Aorta (tissue), 5 donors: Measurements from ENCODE around the gene ARHGAP4. TPM values are rescaled to one million over a fixed set of nuclear protein-coding genes. Genes with fewer than 3 reads are reported as not detected.

Source experiments
- ATAC-seq: fragments of 200-7000 bp; cut with Tn5 transposase; one replicate; pipeline ENCODE4 v1.9.1; 2022; ENCODE audit warnings: moderate library complexity; ENCODE audit not compliant: low FRiP score
- DNase-seq, 2 donors: peaks; one replicate each; pipeline ENCODE4 v3.0.0-alpha.2; 2020
- H3K27ac ChIP-seq, 2 donors: one replicate each; pipeline ENCODE4 v1.5.1; 2013; ENCODE audit warnings: low read length in 2 of 2, mild to moderate bottlenecking in 2 of 2, moderate library complexity in 2 of 2, control low read depth in 1 of 2, inconsistent platforms in 1 of 2, low read depth in 1 of 2
- H3K27me3 ChIP-seq, 2 donors: one replicate each; pipeline ENCODE4 v1.6.1; 2013; ENCODE audit warnings: control low read depth in 1 of 2, low read length in 1 of 2, mild to moderate bottlenecking in 1 of 2, moderate library complexity in 1 of 2; ENCODE audit not compliant: insufficient read depth in 2 of 2, control insufficient read depth in 1 of 2
- H3K36me3 ChIP-seq, 2 donors: one replicate each; pipeline ENCODE4 v1.6.1; 2013; ENCODE audit warnings: control low read depth in 1 of 2, low read length in 1 of 2, mild to moderate bottlenecking in 1 of 2; ENCODE audit not compliant: insufficient read depth in 2 of 2, control insufficient read depth in 1 of 2
- H3K4me1 ChIP-seq, 2 donors: one replicate each; pipeline ENCODE4 v1.6.1; 2013; ENCODE audit warnings: low read length in 2 of 2, control low read depth in 1 of 2, mild to moderate bottlenecking in 1 of 2, moderate library complexity in 1 of 2; ENCODE audit not compliant: insufficient read depth in 2 of 2, control insufficient read depth in 1 of 2
- H3K4me3 ChIP-seq, 2 donors: one replicate each; pipeline ENCODE4 v1.5.1; 2013; ENCODE audit warnings: low read length in 2 of 2, control low read depth in 1 of 2, mild to moderate bottlenecking in 1 of 2
- H3K9me3 ChIP-seq: one replicate; pipeline ENCODE4 v1.6.1; 2013; ENCODE audit warnings: mild to moderate bottlenecking, low read length; ENCODE audit not compliant: control insufficient read depth
- WGBS, 2 donors: extraction: QIAGEN DNeasy Blood & Tissue Kit; methylation state at CpG; one replicate each; pipeline ENCODE4 v1.1.7; 2013; 5-methylcytosine and 5-hydroxymethylcytosine counted together
- intact Hi-C, 2 donors: fragments of 100-400 bp; cut with DNase I; formaldehyde crosslinking; loops; one replicate each; pipeline versions ENCODE4 v1.14.2 to v1.15.0; 2022
- long read RNA-seq, 2 donors: library from polyadenylated mRNA; unstranded; transcript quantifications; one replicate each; pipeline ENCODE4 v2.0.0, GENCODE V29; 2020 to 2021
- polyA plus RNA-seq, 2 donors: library from polyadenylated mRNA; stranded (reverse); fragments of 200-250 nt; gene quantifications; one replicate each; pipeline ENCODE4 v1.2.3, GENCODE V29; 2013
- total RNA-seq, 2 donors: library from RNA; stranded (reverse); fragmentation: NEBNext Ultra II Directional; extraction: Animal tissue kit (Norgen Biotek cat#: 25700); gene quantifications; one replicate each; pipeline ENCODE4 v1.2.1, GENCODE V29; 2021
- donor health status: healthy with polysubstance abuse.
- donor health status: Bipolar disorder and iron deficiency.
- donor health status: DM: no; HTN: no; CAD: no.
- donor health status: DM: no; HTN: no; CAD: no.
- donor health status: DM: yes; HTN: yes; CAD: no.

ARHGAP4 gene
- total RNA-seq: 10 to 100 TPM; 36.0 to 81.3 TPM
- 10 to 100 TPM; 13.5 to 31.9 TPM for polyA plus RNA-seq
- long read RNA-seq, donor 1, transcript ARHGAP4-201 (22 exons, 3,235 nt): major isoform, 49 of 113 reads
- long read RNA-seq, donor 1, partial matches to known transcripts: 43 of 113 reads
- long read RNA-seq, donor 1, other reads (novel, unspliced or antisense): 21 of 113 reads
- long read RNA-seq, donor 2, transcript ARHGAP4-201 (22 exons, 3,235 nt): major isoform, 7 of 36 reads
- long read RNA-seq, donor 2, partial matches to known transcripts: 17 of 36 reads
- long read RNA-seq, donor 2, other reads (novel, unspliced or antisense): 12 of 36 reads

DNA sequence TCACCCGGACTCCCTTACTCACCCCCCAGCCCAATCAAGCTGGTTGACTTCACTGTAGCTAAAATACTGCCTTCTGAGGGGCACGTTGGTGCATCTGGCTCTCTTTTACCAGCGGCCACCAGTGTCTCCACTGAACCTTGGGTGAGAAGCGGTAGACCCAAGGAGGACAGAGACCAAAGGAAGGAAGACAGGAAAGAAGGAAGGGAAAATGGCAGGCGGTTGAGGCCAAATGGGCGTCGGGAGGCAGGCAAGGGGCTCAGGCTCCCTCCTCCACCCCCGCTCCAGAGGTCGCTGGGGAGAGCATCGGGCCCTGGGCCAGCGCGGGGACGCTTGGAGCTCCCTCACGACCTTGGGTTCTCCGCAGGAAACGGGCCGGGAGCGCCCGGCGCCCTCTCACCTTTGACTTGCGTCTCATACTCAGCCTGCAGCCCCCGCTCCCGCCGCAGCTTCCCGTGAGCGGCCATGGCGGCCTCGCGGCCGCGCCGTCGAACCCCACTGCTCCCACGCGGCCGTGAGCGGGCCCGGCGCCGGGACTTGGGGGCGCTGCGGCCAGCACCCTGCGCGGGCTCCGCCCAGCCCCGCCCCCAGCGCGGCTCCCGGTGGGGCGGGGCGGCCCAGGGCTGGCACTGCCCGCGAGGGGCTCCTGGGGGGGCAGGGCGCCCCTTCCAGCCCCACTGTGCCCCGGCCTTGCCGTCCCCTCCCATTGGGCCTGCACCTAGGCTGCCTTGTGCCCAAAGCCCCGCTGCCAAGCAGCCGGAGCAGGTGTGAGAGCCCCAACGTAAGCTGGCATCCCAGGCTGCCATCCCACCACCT, at the start of gene ARHGAP4:
ARHGAP4 (minus strand) TSS at position 526 of the 813 bp plus-strand sequence; CDS start at position 464, 62 bp downstream.
- H3K36me3 ChIP-seq: no peaks in the 10 kb centered on the region
- 22 to 38% methylated on average over 36 to 59 of the region's 59 CpGs for WGBS, 2 donors
- no peak for ATAC-seq
- intact Hi-C loops: no loop called here
- H3K4me3 ChIP-seq: no peak within 1 kb of the TSS
- H3K27me3 ChIP-seq: no peaks in the 10 kb centered on the region
- no peak for DNase-seq
- H3K9me3 ChIP-seq: no peaks in the 10 kb centered on the region
- no peaks in the 10 kb centered on the region for H3K4me1 ChIP-seq
- H3K27ac ChIP-seq: peak within 1 kb of the TSS in 1 of 2 donors; percentile 2

DNA sequence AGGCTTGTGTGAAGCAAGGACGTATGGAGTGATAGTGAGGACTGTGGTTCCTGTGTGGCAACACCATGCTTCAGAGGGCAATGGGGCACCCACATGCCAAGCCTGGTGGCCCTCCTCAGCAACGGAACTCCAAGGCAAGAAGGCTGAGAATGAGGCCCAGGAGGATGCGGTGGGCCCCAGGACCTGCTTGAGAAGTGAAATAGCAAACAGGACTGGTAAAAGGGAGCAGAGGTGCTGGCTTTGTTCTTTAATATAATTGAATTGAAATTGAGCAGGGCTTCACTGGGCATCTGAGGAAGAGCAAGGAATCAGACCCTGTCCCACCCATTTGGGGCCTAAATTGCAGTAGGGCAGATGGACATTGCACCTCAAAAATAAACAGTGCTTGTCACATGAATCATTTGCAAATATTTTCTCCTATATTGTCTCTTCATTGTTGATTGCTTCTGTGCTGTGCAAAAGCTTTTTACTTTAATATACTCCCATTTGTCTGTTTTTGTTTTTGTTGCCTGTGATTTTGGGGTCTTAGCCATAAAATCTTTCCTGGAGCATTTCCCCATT, 48.7 kb upstream of the ARHGAP4 start:
- intact Hi-C loops: no loop called here
- Histone ChIP-seq H3K9me3 (no peaks in the 10 kb centered on the region), H3K27me3 (no peaks in the 10 kb centered on the region), H3K4me1 (peaks cover 0 to 4% of the 10 kb centered on the region in 2 donors), H3K4me3 (no peak overlapping the region), H3K27ac (peak overlapping the region in 1 of 2 donors; percentile 3), H3K36me3 (no peaks in the 10 kb centered on the region)
- WGBS, 2 donors: 83 to 87% methylated on average over 3 of the region's 3 CpGs
- ATAC-seq (no peak), DNase-seq (no peak)

DNA sequence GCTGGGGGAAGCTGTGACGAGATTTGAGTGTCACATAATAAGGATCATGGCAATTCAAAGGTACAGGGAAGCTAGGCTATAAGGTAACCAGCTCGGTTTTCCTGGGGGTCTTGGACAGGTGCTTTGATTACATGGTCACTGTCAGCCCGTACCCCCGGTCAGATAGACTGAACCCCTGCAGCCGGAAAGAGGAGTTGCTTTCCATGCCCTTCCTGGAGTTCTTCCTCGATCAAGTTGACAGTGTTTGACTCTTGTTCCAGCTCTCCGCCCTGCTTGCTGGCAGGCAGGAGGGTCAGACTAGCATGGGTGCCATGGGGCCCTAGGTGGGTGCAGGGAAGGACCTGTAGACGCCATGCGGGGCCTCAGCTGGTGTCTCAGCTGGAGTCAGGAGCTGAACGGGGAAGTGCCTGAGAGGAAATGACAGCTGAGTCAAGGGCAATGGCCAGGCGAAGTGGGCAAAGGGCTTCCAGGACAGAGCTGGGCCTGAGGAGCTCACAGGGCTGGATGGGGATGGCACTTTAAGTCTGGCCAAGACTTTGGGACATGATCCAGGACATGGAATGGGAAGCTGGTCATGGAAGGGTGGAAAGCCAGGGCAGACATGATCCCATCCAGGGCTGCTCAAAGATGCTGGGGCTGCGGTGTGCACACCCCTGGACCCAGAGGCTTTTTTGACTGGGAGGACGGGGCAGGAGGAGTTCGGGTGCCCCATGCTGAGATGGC, 48.1 kb upstream of the ARHGAP4 start:
- H3K36me3 ChIP-seq: no peaks in the 10 kb centered on the region
- ATAC-seq (no peak), DNase-seq (peak in 1 of 2 donors; percentile 59)
- peak overlapping the region in 1 of 2 donors; percentile 3 for H3K27ac ChIP-seq
- peaks cover 0 to 4% of the 10 kb centered on the region in 2 donors for H3K4me1 ChIP-seq
- intact Hi-C loops: no loop called here
- H3K4me3 ChIP-seq: no peak overlapping the region
- H3K27me3 ChIP-seq: no peaks in the 10 kb centered on the region
- WGBS, 2 donors: 82 to 85% methylated on average over 14 of the region's 14 CpGs
- H3K9me3 ChIP-seq: no peaks in the 10 kb centered on the region

DNA sequence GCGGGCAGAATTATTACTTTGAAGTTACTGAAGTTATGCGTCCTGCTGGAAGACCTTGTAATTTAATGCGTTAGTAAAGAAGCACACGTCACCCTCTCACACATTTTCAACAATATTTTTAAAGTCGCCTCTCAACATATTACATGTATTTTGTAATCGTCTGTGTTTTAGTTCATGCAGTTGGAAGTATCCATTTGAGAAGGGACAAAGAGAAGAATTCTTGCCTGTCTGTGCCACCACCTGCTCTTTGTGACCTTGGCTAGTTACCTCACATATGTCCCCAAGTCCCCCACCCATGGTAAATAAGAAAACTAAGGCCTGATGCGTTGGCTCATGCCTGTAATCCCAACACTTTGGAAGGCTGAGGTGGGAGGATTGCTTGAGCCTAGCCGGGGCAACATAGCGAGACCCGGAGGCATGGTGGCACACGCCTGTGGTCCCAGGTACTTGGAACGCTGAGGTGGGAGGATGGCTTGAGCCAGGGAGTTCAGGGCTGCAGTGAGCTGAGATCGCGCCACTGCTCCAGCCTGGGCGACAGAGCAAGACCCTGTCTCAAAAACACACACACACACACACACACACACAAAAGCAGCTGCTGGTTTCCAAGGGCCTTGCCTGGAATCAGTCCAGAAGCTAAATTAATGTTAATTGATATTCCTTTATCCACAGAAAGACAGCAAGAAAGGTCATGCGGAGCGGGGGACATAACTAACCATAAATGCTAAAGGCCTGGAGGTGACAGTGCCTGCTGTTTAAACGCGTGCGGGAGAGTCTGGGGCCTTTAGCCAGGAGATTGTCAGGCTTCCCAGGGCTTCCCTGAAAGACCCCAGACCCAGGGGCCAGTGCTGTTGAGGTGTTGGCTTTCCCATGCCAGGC, 47.3 kb upstream of the ARHGAP4 start:
- Histone ChIP-seq H3K27ac (peak overlapping the region in 1 of 2 donors; percentile 78), H3K36me3 (no peaks in the 10 kb centered on the region), H3K27me3 (no peaks in the 10 kb centered on the region), H3K9me3 (no peaks in the 10 kb centered on the region), H3K4me3 (peak overlapping the region; percentile 48 to 65), H3K4me1 (peaks cover 0 to 4% of the 10 kb centered on the region in 2 donors)
- DNase-seq (peak in 1 of 2 donors; percentile 49), ATAC-seq (no peak)
- intact Hi-C loops: loop anchor here in 1 of 2 donors (2.0 kb wide), 1 partner anchor 45 kb away; no protein-coding TSS in a partner anchor
- 40 to 57% methylated on average over 20 of the region's 20 CpGs for WGBS, 2 donors

DNA sequence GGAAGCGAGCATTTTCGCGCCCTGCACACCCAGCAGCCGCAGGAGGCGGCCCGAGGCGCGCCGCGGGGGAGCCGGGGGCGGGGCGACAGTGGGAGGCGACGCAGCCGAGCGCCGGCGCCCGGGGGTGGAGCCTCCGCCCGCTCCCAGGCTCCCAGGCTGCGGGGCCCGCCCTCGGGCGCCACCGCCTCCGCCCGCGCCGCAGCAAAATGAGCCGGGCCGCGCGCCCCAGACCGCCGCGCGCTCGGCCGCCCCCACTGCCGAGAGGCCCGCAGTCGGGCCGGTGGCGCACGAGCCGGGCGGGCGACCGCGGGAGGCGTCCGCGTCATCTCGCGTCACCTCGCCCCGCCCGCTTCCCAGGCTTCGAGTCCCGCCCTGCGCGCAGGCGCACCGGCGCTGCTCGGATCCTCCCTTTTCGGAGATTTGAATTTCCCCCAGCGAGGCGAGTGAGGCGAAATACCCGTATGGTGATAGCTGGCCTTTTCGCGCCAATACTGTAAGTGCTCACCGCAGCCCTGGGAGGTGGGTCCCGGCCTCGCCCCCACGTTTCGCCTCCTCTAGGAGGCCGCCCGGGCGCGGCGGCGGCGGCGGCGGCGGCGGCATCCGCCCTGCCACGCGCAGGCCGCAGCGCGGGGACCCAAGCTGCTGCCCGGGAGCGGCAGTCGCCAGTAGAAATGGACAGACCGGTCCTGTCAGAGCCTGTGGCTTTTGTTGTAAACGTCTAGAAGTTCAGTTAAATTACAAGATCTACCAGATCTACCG, 46.5 kb upstream of the ARHGAP4 start, which contains the start of gene TMEM187:
TMEM187 (plus strand) TSS at position 387 of the 759 bp plus-strand sequence. CDS start 9,309 bp downstream, outside the sequence.
- peak; percentile 94 to 95 for DNase-seq
- Histone ChIP-seq H3K4me3 (peak within 1 kb of the TSS; percentile 49 to 77), H3K4me1 (peaks cover 0 to 4% of the 10 kb centered on the region in 2 donors), H3K27ac (peak within 1 kb of the TSS; percentile 45 to 98), H3K9me3 (no peaks in the 10 kb centered on the region), H3K36me3 (no peaks in the 10 kb centered on the region), H3K27me3 (no peaks in the 10 kb centered on the region)
- ATAC-seq: peak; percentile 73
- WGBS, 2 donors: 0 to 12% methylated on average over 96 to 103 of the region's 103 CpGs
- intact Hi-C loops: loop anchor here in 1 of 2 donors (2.0 kb wide), 1 partner anchor 44 kb away; no protein-coding TSS in a partner anchor

DNA sequence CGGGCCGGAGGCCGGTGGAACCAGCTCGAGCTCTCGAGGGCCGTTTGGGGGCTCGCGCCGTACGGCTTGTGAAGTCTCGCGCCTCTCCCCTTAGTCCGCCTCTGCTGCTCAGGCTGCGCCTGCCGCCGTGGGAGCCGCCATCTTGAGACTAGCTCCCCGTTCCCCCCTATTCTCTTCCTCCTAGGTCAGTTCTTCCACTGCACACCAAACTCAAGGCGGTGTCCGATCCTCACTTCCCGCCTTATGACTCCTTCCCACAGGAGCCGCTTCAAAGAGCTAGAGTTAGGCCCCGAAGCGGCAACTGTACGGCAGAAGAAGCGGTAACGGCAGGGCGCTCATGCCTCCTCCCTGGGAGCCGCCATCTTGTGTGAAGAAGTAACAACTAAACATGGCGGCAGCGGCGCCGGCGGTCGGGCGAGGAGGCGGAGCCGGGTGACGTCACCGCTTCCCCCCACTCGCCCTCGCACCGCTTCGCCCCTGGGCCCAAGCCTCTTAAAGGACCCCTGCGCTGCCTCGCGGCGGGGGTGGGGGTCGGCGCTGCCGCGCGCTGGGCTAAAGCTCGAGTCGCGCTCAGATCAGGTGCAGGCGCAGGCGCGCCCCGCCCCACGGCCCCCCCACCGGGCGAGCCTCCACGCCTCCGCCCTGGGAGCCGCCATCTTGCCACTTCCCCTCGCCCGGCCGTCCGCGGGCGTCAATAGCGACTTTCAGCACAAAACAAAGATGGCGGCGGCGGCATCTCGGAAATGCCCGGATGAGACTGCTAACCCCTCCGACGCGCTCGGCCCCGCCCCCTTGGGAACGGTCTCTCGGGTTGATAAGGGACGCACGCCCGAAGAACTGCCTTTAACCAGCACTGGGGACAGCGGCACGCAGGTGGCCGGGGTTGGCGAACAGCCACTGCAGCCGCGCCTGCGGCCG, 45.6 kb upstream of the ARHGAP4 start, which contains the start of gene HCFC1:
HCFC1 (minus strand) TSS at position 369 of the 918 bp plus-strand sequence. CDS start 978 bp downstream, outside the sequence.
- H3K4me1 ChIP-seq: peaks cover 0 to 4% of the 10 kb centered on the region in 2 donors
- DNase-seq: peak; percentile 98
- H3K36me3 ChIP-seq: no peaks in the 10 kb centered on the region
- peak; percentile 87 for ATAC-seq
- no peaks in the 10 kb centered on the region for H3K27me3 ChIP-seq
- no peaks in the 10 kb centered on the region for H3K9me3 ChIP-seq
- peak within 1 kb of the TSS; percentile 45 to 98 for H3K27ac ChIP-seq
- peak within 1 kb of the TSS; percentile 49 to 77 for H3K4me3 ChIP-seq
- intact Hi-C loops: loop anchor here in 1 of 2 donors (2.0 kb wide), 1 partner anchor 43 kb away; no protein-coding TSS in a partner anchor
- 0 to 10% methylated on average over 95 to 96 of the region's 96 CpGs for WGBS, 2 donors
